GF-D8 (cell line): Measurements from ENCODE around the gene PPARG.
"Not testable (repeated sequence)": the region's sequence is repeated elsewhere in the genome, so short reads cannot be mapped to it uniquely, and the experiment has no call there.

Experiments
- DNase-seq: peaks from one replicate; lab custom pipeline; 2025; lab: John Stamatoyannopoulos, UW

PPARG gene

GRCh38 chr3:12464181-12464580 is 175.3 kb downstream of the PPARG start:
- DNase-seq, result no peak

GRCh38 chr3:12465151-12465835 is 176.4 kb downstream of the PPARG start:
- DNase-seq, result no peak

GRCh38 chr3:12465836-12466225 is 177.0 kb downstream of the PPARG start:
- DNase-seq, result no peak

GRCh38 chr3:12467746-12468145 is 178.9 kb downstream of the PPARG start:
- no peak for DNase-seq

- DNase-seq, result no peak
Measured at GRCh38 chr3:12468276-12468675, 179.4 kb downstream of the PPARG start.

- DNase-seq, result no peak
Measured at GRCh38 chr3:12468757-12469156, 179.9 kb downstream of the PPARG start.

GRCh38 chr3:12469222-12469621 is 180.4 kb downstream of the PPARG start:
- DNase-seq, result not testable (repeated sequence)

- DNase-seq, result no peak
Measured at GRCh38 chr3:12470111-12470510, 181.2 kb downstream of the PPARG start.

GRCh38 chr3:12470680-12471079 is 181.8 kb downstream of the PPARG start:
- DNase-seq, result no peak

- no peak for DNase-seq
Measured at GRCh38 chr3:12471241-12471640, 182.4 kb downstream of the PPARG start.

GRCh38 chr3:12472000-12472610 is 183.2 kb downstream of the PPARG start:
- DNase-seq, result no peak

GRCh38 chr3:12472796-12473195 is 183.9 kb downstream of the PPARG start:
- no peak for DNase-seq

- DNase-seq, result no peak
Measured at GRCh38 chr3:12473511-12473910, 184.6 kb downstream of the PPARG start.

- DNase-seq, result no peak
Measured at GRCh38 chr3:12476238-12476897, 187.5 kb downstream of the PPARG start.

GRCh38 chr3:12477256-12477655 is 188.4 kb downstream of the PPARG start:
- DNase-seq, result no peak

GRCh38 chr3:12478326-12478725 is 189.5 kb downstream of the PPARG start:
- no peak for DNase-seq

- DNase-seq, result not testable (repeated sequence)
Measured at GRCh38 chr3:12479198-12479597, 190.3 kb downstream of the PPARG start.

GRCh38 chr3:12479919-12480427 is 191.1 kb downstream of the PPARG start:
- DNase-seq, result no peak

- no peak for DNase-seq
Measured at GRCh38 chr3:12483410-12483809, 194.5 kb downstream of the PPARG start.

- no peak for DNase-seq
Measured at GRCh38 chr3:12483872-12484197, 195.0 kb downstream of the PPARG start.
